Neural progenitor cell (in vitro differentiated cells): ENCODE measurements around the gene ANGEL1. TPM values are rescaled to one million over a fixed set of nuclear protein-coding genes. Genes with fewer than 3 reads are reported as not detected.

Experiments
- DNase-seq: peaks from one replicate; pipeline ENCODE4 v3.0.0-alpha.2; 2016; ENCODE audit warnings: low spot score
- H2AFZ ChIP-seq: fragments of 200-600 bp; sonication (generic); replicated peaks from 2 replicates; pipeline ENCODE4 v1.6.1; 2016; ENCODE audit warnings: antibody characterized with exemption
- H3F3A ChIP-seq: fragments of 200-600 bp; sonication (generic); 2 replicates; pipeline ENCODE4 v1.6.1; 2016; ENCODE audit warnings: antibody characterized with exemption, low read depth
- H3K27ac ChIP-seq: fragments of 200-600 bp; sonication (generic); 2 replicates; pipeline ENCODE4 v1.5.1; 2016; ENCODE audit warnings: mild to moderate bottlenecking
- H3K27me3 ChIP-seq: fragments of 200-600 bp; sonication (generic); 2 replicates; pipeline ENCODE4 v1.6.1; 2016; ENCODE audit warnings: mild to moderate bottlenecking, moderate library complexity
- H3K36me3 ChIP-seq: fragments of 200-600 bp; sonication (generic); 2 replicates; pipeline ENCODE4 v1.5.1; 2016
- H3K4me1 ChIP-seq: fragments of 200-600 bp; sonication (generic); 2 replicates; pipeline ENCODE4 v1.6.1; 2016; ENCODE audit warnings: mixed run types
- H3K4me2 ChIP-seq: fragments of 200-600 bp; sonication (generic); 2 replicates; pipeline ENCODE4 v1.6.1; 2016
- H3K4me3 ChIP-seq: fragments of 200-600 bp; sonication (generic); 2 replicates; pipeline ENCODE4 v1.5.1; 2016
- H3K79me2 ChIP-seq: fragments of 200-600 bp; sonication (generic); 2 replicates; pipeline ENCODE4 v1.6.1; 2016; ENCODE audit warnings: low read depth
- H3K9ac ChIP-seq: fragments of 200-600 bp; sonication (generic); 2 replicates; pipeline ENCODE4 v1.6.1; 2016
- H3K9me3 ChIP-seq: fragments of 200-600 bp; sonication (generic); 2 replicates; pipeline ENCODE4 v1.5.1; 2016; ENCODE audit warnings: low read depth
- H4K20me1 ChIP-seq: fragments of 200-600 bp; sonication (generic); 2 replicates; pipeline ENCODE4 v1.6.1; 2016; ENCODE audit warnings: low read depth
- H3K27ac Mint-ChIP-seq: 3 replicates; pipeline ENCODE4 v1.8.0; 2021; ENCODE audit warnings: mixed read lengths
- H3K27me3 Mint-ChIP-seq: 2 replicates; pipeline ENCODE4 v1.8.0; 2022; ENCODE audit warnings: low read depth, mild to moderate bottlenecking, inconsistent platforms, moderate library complexity, mixed read lengths; ENCODE audit not compliant: insufficient read depth
- H3K36me3 Mint-ChIP-seq: 3 replicates; pipeline ENCODE4 v1.8.0; 2021; ENCODE audit warnings: mixed read lengths
- H3K4me1 Mint-ChIP-seq: 3 replicates; pipeline ENCODE4 v1.8.0; 2021; ENCODE audit warnings: mixed read lengths
- H3K4me3 Mint-ChIP-seq: 3 replicates; pipeline ENCODE4 v1.8.0; 2021; ENCODE audit warnings: mild to moderate bottlenecking, moderate library complexity, mixed read lengths
- H3K9me3 Mint-ChIP-seq: 3 replicates; pipeline ENCODE4 v1.8.0; 2020; ENCODE audit warnings: mixed read lengths
- EZH2 ChIP-seq: fragments of 200-600 bp; sonication (generic); IDR thresholded peaks from 2 replicates; pipeline ENCODE4 v1.6.1; 2017; ENCODE audit warnings: antibody characterized with exemption, mild to moderate bottlenecking, moderate library complexity
- EZH2phosphoT487 ChIP-seq: fragments of 200-600 bp; sonication (generic); IDR thresholded peaks from 2 replicates; pipeline ENCODE4 v1.6.1; 2017; ENCODE audit warnings: antibody characterized with exemption
- total RNA-seq: library from RNA; depleted of rRNA; stranded (reverse); fragments of >200 nt; gene quantifications from 2 replicates; pipeline ENCODE4 v1.2.3, GENCODE V29; 2015; ENCODE audit warnings: low replicate concordance
- TF ChIP-seq, protein P1 (sequence below): fragments of 200-600 bp; sonication (generic); IDR thresholded peaks from 2 replicates; pipeline ENCODE4 v1.5.1; 2017; ENCODE audit warnings: antibody characterized with exemption, mild to moderate bottlenecking

The ANGEL1 gene
- total RNA-seq, 1 donor from 2014 or later = 23.2 TPM

DNA sequence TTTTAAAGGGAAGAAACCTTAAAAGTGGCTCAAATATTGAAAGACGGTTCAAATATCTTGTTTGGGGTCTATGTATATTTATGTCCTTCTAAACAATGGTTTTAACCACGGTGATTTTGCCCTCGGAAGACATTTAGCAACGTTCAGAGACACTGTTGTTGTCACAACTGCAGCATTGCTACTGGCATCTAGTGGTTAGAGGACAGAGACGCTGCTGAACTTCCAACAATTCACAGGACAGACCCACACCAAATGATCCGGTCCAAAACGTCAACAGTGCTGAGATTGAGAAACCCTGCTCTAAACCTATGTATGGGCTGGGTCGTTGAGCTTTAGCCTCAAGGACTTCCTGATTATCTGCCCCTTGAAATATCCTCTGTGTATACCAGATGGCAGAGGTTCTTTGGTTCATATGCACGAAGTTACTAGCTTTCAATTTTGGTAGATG, 1.7 kb downstream of the ANGEL1 start:
- H3K4me2 ChIP-seq = peak overlapping the region; percentile 98
- peak; percentile 31 for DNase-seq
- no peaks in the 10 kb centered on the region for H4K20me1 ChIP-seq
- H3K4me3 ChIP-seq = peak overlapping the region; percentile 70
- no peak overlapping the region for H2AFZ ChIP-seq
- no peak overlapping the region for H3K27ac ChIP-seq
- TF ChIP-seq, protein P1, sequence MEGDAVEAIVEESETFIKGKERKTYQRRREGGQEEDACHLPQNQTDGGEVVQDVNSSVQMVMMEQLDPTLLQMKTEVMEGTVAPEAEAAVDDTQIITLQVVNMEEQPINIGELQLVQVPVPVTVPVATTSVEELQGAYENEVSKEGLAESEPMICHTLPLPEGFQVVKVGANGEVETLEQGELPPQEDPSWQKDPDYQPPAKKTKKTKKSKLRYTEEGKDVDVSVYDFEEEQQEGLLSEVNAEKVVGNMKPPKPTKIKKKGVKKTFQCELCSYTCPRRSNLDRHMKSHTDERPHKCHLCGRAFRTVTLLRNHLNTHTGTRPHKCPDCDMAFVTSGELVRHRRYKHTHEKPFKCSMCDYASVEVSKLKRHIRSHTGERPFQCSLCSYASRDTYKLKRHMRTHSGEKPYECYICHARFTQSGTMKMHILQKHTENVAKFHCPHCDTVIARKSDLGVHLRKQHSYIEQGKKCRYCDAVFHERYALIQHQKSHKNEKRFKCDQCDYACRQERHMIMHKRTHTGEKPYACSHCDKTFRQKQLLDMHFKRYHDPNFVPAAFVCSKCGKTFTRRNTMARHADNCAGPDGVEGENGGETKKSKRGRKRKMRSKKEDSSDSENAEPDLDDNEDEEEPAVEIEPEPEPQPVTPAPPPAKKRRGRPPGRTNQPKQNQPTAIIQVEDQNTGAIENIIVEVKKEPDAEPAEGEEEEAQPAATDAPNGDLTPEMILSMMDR = peak; percentile 43
- no peak for TF ChIP-seq EZH2phosphoT487
- peaks cover 10% of the 10 kb centered on the region for H3F3A ChIP-seq
- peaks cover 11% of the 10 kb centered on the region for H3K36me3 Mint-ChIP-seq
- H3K4me1 ChIP-seq = peaks cover 11% of the 10 kb centered on the region
- H3K27me3 Mint-ChIP-seq = no peaks in the 10 kb centered on the region
- H3K27ac Mint-ChIP-seq = peak overlapping the region; percentile 8
- H3K36me3 ChIP-seq = no peaks in the 10 kb centered on the region
- H3K79me2 ChIP-seq = peaks cover 33% of the 10 kb centered on the region
- H3K9me3 Mint-ChIP-seq = no peaks in the 10 kb centered on the region
- no peaks in the 10 kb centered on the region for H3K9me3 ChIP-seq
- H3K9ac ChIP-seq = no peak overlapping the region
- peak overlapping the region; percentile 97 for H3K4me3 Mint-ChIP-seq
- no peaks in the 10 kb centered on the region for H3K27me3 ChIP-seq
- peaks cover 18% of the 10 kb centered on the region for H3K4me1 Mint-ChIP-seq

DNA sequence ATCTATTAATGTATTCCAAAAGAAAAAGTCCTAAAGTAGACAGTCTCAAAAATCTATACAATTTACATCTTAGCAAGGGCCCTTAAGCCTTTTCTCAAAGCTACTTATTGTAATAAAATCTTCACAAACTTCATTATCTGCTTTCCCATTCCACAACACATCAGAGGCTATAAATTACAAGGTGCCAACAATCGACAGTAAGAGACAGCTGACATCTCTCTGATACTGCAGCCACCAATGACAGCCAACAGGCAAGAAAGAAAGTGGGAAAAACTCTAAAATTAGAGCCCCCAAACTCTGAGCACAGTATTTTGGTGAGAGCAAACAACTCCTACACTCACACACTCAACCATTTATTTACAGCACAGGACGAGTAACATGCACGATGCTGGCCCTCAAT, 2.2 kb downstream of the ANGEL1 start:
- no peaks in the 10 kb centered on the region for H4K20me1 ChIP-seq
- H3F3A ChIP-seq = peaks cover 10% of the 10 kb centered on the region
- no peaks in the 10 kb centered on the region for H3K9me3 ChIP-seq
- H3K4me3 Mint-ChIP-seq = peak overlapping the region; percentile 97
- peak overlapping the region; percentile 98 for H3K4me2 ChIP-seq
- no peaks in the 10 kb centered on the region for H3K27me3 ChIP-seq
- no peaks in the 10 kb centered on the region for H3K36me3 ChIP-seq
- peaks cover 18% of the 10 kb centered on the region for H3K4me1 Mint-ChIP-seq
- H3K4me1 ChIP-seq = peaks cover 11% of the 10 kb centered on the region
- no peaks in the 10 kb centered on the region for H3K9me3 Mint-ChIP-seq
- no peak for DNase-seq
- peak overlapping the region; percentile 70 for H3K4me3 ChIP-seq
- H2AFZ ChIP-seq = no peak overlapping the region
- TF ChIP-seq, protein P1 = no peak
- TF ChIP-seq EZH2 = no peak
- TF ChIP-seq EZH2phosphoT487 = no peak
- no peak overlapping the region for H3K9ac ChIP-seq
- H3K27ac Mint-ChIP-seq = no peak overlapping the region
- no peak overlapping the region for H3K27ac ChIP-seq
- peaks cover 11% of the 10 kb centered on the region for H3K36me3 Mint-ChIP-seq
- peaks cover 33% of the 10 kb centered on the region for H3K79me2 ChIP-seq
- no peaks in the 10 kb centered on the region for H3K27me3 Mint-ChIP-seq

DNA sequence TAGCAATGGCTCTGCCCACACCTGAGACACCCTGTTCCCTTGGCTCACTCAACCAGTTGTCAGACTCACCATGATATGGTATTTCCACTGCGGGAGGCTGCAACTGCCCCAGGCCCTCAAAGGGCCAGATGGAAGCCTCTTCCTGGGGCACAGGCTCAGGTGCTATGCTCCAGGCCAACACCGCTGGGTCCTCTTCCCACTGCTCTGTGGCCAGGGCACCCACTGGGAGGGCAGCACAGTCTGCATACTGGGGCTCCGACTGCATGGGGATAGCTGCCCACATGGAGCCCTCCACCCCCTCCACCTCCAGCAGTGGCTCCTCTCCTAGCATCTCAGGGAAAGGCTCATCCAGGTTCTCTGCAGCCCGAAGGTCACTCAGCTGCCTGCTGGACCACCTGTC, 3.7 kb downstream of the ANGEL1 start:
- DNase-seq = no peak
- H3K4me3 ChIP-seq = no peak overlapping the region
- H3K27me3 ChIP-seq = no peaks in the 10 kb centered on the region
- no peak overlapping the region for H3K4me2 ChIP-seq
- peaks cover 33% of the 10 kb centered on the region for H3K79me2 ChIP-seq
- H3K9ac ChIP-seq = no peak overlapping the region
- Mint-ChIP-seq H3K4me3 (no peak overlapping the region), H3K27me3 (no peaks in the 10 kb centered on the region), H3K9me3 (no peaks in the 10 kb centered on the region), H3K4me1 (peaks cover 18% of the 10 kb centered on the region), H3K27ac (no peak overlapping the region), H3K36me3 (peaks cover 11% of the 10 kb centered on the region)
- no peak overlapping the region for H3K27ac ChIP-seq
- peaks cover 10% of the 10 kb centered on the region for H3F3A ChIP-seq
- no peaks in the 10 kb centered on the region for H3K9me3 ChIP-seq
- H3K4me1 ChIP-seq = peaks cover 11% of the 10 kb centered on the region
- no peak overlapping the region for H2AFZ ChIP-seq
- H3K36me3 ChIP-seq = no peaks in the 10 kb centered on the region
- TF ChIP-seq, protein P1 = no peak
- TF ChIP-seq EZH2phosphoT487 (no peak), EZH2 (no peak)
- H4K20me1 ChIP-seq = no peaks in the 10 kb centered on the region
